ENCODE measurements around the gene VSIG10L2.

VSIG10L2 gene

GRCh38 chr11:125946712-125947418 lies 1.0 kb downstream of the VSIG10L2 start:
- H3K79me2 ChIP-seq (ENCODE audit: insufficient read depth, low read depth) = no peaks in the 10 kb centered on the region
- no peak overlapping the region for H3K9ac ChIP-seq
- no peaks in the 10 kb centered on the region for H4K20me1 ChIP-seq (ENCODE audit: insufficient read depth)
- H3K27me3 ChIP-seq (ENCODE audit: insufficient read depth, low read depth) = no peaks in the 10 kb centered on the region
- H3K27ac ChIP-seq = no peak overlapping the region
- no peak for TF ChIP-seq CTCF (conservative IDR thresholded peaks at IDR 0.05; ENCODE audit: low read depth, low read length)
- no peak overlapping the region for H2AFZ ChIP-seq (ENCODE audit: low read depth)
- H3K36me3 ChIP-seq (ENCODE audit: insufficient read depth) = no peaks in the 10 kb centered on the region
- no peak overlapping the region for H3K4me2 ChIP-seq
- peaks cover 5% of the 10 kb centered on the region for H3K4me1 ChIP-seq (ENCODE audit: low read depth, poor library complexity, severe bottlenecking)
- H3K4me3 ChIP-seq (IDR thresholded peaks at IDR 0.05; ENCODE audit: insufficient read depth, low read depth, low read length) = no peak overlapping the region

DNA sequence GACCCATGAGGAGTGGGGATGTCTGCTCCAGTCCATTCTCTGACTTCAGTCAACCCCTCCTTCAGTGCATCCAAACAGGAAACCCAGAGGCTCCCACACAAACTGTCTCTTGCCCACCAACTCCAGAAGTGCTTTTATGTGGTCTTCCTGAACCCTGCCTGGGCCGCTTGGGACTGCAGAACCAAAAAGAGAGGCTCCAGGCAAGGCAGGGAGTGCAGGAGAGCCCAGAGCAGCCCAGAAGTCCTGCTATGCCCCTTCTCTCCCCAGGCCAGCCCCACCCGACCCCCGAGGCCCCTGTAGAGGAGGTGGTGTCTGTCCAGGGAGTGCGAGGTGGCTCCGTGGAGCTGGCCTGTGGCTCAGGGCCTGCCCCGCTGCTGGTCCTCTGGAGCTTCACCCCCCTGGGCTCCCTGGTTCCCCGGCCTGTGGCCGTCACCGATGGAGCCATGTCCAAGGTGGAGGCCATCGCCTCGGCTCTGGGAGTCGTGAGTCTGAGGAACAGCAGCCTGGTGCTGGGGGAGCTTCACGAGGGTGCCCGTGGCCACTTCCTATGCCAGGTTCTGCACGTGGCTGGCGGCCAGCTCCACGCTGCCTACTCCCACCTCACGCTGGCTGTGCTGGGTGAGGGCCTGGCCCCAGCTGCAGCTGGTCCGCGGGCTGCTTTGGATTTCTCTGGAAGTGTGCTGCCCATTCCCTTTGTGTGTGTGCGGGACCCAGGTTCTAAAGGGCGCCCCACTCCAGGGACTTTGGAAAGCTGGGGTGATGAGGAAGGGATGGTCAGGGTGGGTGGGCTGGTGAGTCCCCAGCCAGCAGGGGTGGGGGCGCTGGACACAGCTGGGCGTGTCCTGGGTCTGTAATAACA lies 1.8 kb downstream of the VSIG10L2 start:
- Histone ChIP-seq H4K20me1 (ENCODE audit: insufficient read depth) (no peaks in the 10 kb centered on the region), H3K4me1 (ENCODE audit: low read depth, poor library complexity, severe bottlenecking) (no peaks in the 10 kb centered on the region), H3K4me3 (IDR thresholded peaks at IDR 0.05; ENCODE audit: insufficient read depth, low read depth, low read length) (no peak overlapping the region), H2AFZ (ENCODE audit: low read depth) (no peak overlapping the region), H3K27ac (no peak overlapping the region), H3K4me2 (no peak overlapping the region), H3K27me3 (ENCODE audit: insufficient read depth, low read depth) (no peaks in the 10 kb centered on the region), H3K36me3 (ENCODE audit: insufficient read depth) (no peaks in the 10 kb centered on the region), H3K9ac (no peak overlapping the region), H3K79me2 (ENCODE audit: insufficient read depth, low read depth) (no peaks in the 10 kb centered on the region)
- no peak for TF ChIP-seq CTCF (conservative IDR thresholded peaks at IDR 0.05; ENCODE audit: low read depth, low read length)

- Histone ChIP-seq H3K4me2 (no peak overlapping the region), H3K27ac (no peak overlapping the region), H3K27me3 (ENCODE audit: insufficient read depth, low read depth) (no peaks in the 10 kb centered on the region), H3K4me3 (IDR thresholded peaks at IDR 0.05; ENCODE audit: insufficient read depth, low read depth, low read length) (no peak overlapping the region), H2AFZ (ENCODE audit: low read depth) (no peak overlapping the region), H3K79me2 (ENCODE audit: insufficient read depth, low read depth) (no peaks in the 10 kb centered on the region), H3K9ac (no peak overlapping the region), H4K20me1 (ENCODE audit: insufficient read depth) (no peaks in the 10 kb centered on the region), H3K36me3 (ENCODE audit: insufficient read depth) (no peaks in the 10 kb centered on the region), H3K4me1 (ENCODE audit: low read depth, poor library complexity, severe bottlenecking) (no peaks in the 10 kb centered on the region)
- no peak for TF ChIP-seq CTCF (conservative IDR thresholded peaks at IDR 0.05; ENCODE audit: low read depth, low read length)
These were observed 2.6 kb downstream of the VSIG10L2 start for GRCh38 chr11:125948278-125949051.

GRCh38 chr11:125949271-125950177 lies 3.7 kb downstream of the VSIG10L2 start:
- Histone ChIP-seq H3K4me2 (no peak overlapping the region), H3K79me2 (ENCODE audit: insufficient read depth, low read depth) (no peaks in the 10 kb centered on the region), H3K9ac (no peak overlapping the region), H3K27me3 (ENCODE audit: insufficient read depth, low read depth) (no peaks in the 10 kb centered on the region), H4K20me1 (ENCODE audit: insufficient read depth) (no peaks in the 10 kb centered on the region), H2AFZ (ENCODE audit: low read depth) (no peak overlapping the region), H3K27ac (no peak overlapping the region), H3K36me3 (ENCODE audit: insufficient read depth) (no peaks in the 10 kb centered on the region), H3K4me3 (IDR thresholded peaks at IDR 0.05; ENCODE audit: insufficient read depth, low read depth, low read length) (no peak overlapping the region), H3K4me1 (ENCODE audit: low read depth, poor library complexity, severe bottlenecking) (no peaks in the 10 kb centered on the region)
- no peak for TF ChIP-seq CTCF (conservative IDR thresholded peaks at IDR 0.05; ENCODE audit: low read depth, low read length)
